BLaER1 treated with 17β-estradiol and CSF1 and Interleukin-3, amounts not matched to agents 10 nM and 100 nM (cell line): ENCODE measurements around the gene AHRR.
"Not testable (repeated sequence)": the region's sequence is repeated elsewhere in the genome, so short reads cannot be mapped to it uniquely, and the experiment has no call there.

Source experiments
- H3K27ac ChIP-seq, 11 experiments: shearing (Covaris generic); formaldehyde crosslinking; 2 replicates each; pipeline ENCODE4 v1.8.1; 2022
- H3K27me3 ChIP-seq, 11 experiments: shearing (Covaris generic); formaldehyde crosslinking; 2 replicates each; pipeline ENCODE4 v1.8.1; 2022
- H3K36me3 ChIP-seq, 11 experiments: shearing (Covaris generic); formaldehyde crosslinking; 2 replicates each; pipeline ENCODE4 v1.8.1; 2022
- H3K4me1 ChIP-seq, 10 experiments: shearing (Covaris generic); formaldehyde crosslinking; 2 replicates each; pipeline ENCODE4 v1.8.1; 2022
- H3K4me2 ChIP-seq, 11 experiments: shearing (Covaris generic); formaldehyde crosslinking; 2 replicates each; pipeline ENCODE4 v1.8.1; 2022
- H3K4me3 ChIP-seq, 10 experiments: shearing (Covaris generic); formaldehyde crosslinking; 2 replicates each; pipeline ENCODE4 v1.8.1; 2022
- H3K9ac ChIP-seq, 11 experiments: shearing (Covaris generic); formaldehyde crosslinking; 2 replicates each; pipeline ENCODE4 v1.8.1; 2022
- H3K9me3 ChIP-seq, 11 experiments: shearing (Covaris generic); formaldehyde crosslinking; replicated peaks in 1 of 11; 2 replicates each; pipeline ENCODE4 v1.8.1; 2022
- H4K20me1 ChIP-seq, 11 experiments: shearing (Covaris generic); formaldehyde crosslinking; 2 replicates each; pipeline ENCODE4 v1.8.1; 2022
- Cebpa-rat ChIP-seq, 11 experiments: shearing (Covaris generic); IDR thresholded peaks; 2 replicates each; pipeline ENCODE4 v1.8.1; 2022

The AHRR gene

GRCh38 chr5:296207-296606 is 25.3 kb upstream of the AHRR start:
- peaks cover 14 to 36% (median 27%) of the 10 kb centered on the region in 11 experiments for H3K36me3 ChIP-seq
- not testable (repeated sequence) for H3K4me3 ChIP-seq, H3K27ac ChIP-seq, H3K27me3 ChIP-seq, H3K9ac ChIP-seq
- H4K20me1 ChIP-seq: peaks cover 47 to 88% (median 67%) of the 10 kb centered on the region in 11 experiments; a peak in 21 of 22 replicates
- peak overlapping the region; percentile 54 to 76 (median 68) for H3K4me2 ChIP-seq
- H3K9me3 ChIP-seq: peaks cover 0 to 35% (median 27%) of the 10 kb centered on the region in 11 experiments; a peak in 20 of 22 replicates
- H3K4me1 ChIP-seq: peaks cover 17 to 43% (median 22%) of the 10 kb centered on the region in 10 experiments

DNA sequence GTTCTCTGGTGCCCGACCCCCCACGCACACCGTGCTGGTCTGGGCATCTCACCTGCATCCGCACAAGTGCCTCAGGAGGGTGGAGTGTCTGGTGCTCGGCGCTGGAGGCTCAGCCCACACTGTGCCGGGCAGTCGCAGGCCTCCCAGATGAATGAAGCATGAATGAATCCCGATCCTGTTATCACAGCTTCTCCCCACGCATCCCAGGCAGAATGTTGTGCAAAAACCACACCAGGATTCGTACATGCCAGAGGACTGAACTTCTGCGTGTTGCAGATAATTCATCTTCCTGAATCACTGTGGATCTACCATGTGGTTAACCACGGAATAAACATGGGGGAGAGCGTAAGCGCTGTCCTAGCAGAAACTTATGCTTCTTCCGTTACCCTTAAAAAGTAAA is 24.6 kb upstream of the AHRR start:
- not testable (repeated sequence) for H3K27ac ChIP-seq, H3K9ac ChIP-seq, H3K27me3 ChIP-seq, H3K4me3 ChIP-seq
- H3K4me2 ChIP-seq: peak overlapping the region; percentile 54 to 76 (median 68)
- peaks cover 0 to 28% (median 20%) of the 10 kb centered on the region in 11 experiments; a peak in 20 of 22 replicates for H3K9me3 ChIP-seq
- H4K20me1 ChIP-seq: peaks cover 55 to 88% (median 70%) of the 10 kb centered on the region in 11 experiments
- H3K4me1 ChIP-seq: peaks cover 17 to 42% (median 23%) of the 10 kb centered on the region in 10 experiments
- peaks cover 10 to 32% (median 20%) of the 10 kb centered on the region in 11 experiments for H3K36me3 ChIP-seq

- H3K27me3 ChIP-seq, H3K4me3 ChIP-seq, H3K27ac ChIP-seq, H3K9ac ChIP-seq: not testable (repeated sequence)
- Histone ChIP-seq H3K36me3 (peaks cover 7 to 27% (median 15%) of the 10 kb centered on the region in 11 experiments), H4K20me1 (peaks cover 59 to 88% (median 74%) of the 10 kb centered on the region in 11 experiments), H3K4me2 (peak overlapping the region; percentile 54 to 76 (median 68); a peak in 20 of 22 replicates), H3K9me3 (peaks cover 0 to 23% (median 15%) of the 10 kb centered on the region in 11 experiments; a peak in 20 of 22 replicates), H3K4me1 (peaks cover 17 to 43% (median 24%) of the 10 kb centered on the region in 10 experiments)
These were observed 24.1 kb upstream of the AHRR start for GRCh38 chr5:297448-297847.

- H3K4me3 ChIP-seq, H3K9ac ChIP-seq, H3K4me2 ChIP-seq, H3K27ac ChIP-seq, H3K27me3 ChIP-seq: not testable (repeated sequence)
- H3K4me1 ChIP-seq: peaks cover 17 to 43% (median 24%) of the 10 kb centered on the region in 10 experiments
- peaks cover 67 to 88% (median 81%) of the 10 kb centered on the region in 11 experiments for H4K20me1 ChIP-seq
- peaks cover 0 to 16% (median 8%) of the 10 kb centered on the region in 11 experiments; a peak in 18 of 22 replicates for H3K9me3 ChIP-seq
- H3K36me3 ChIP-seq: peaks cover under 1 to 19% (median 11%) of the 10 kb centered on the region in 11 experiments; a peak in 21 of 22 replicates
These were observed 23.4 kb upstream of the AHRR start for GRCh38 chr5:297991-298736.

DNA sequence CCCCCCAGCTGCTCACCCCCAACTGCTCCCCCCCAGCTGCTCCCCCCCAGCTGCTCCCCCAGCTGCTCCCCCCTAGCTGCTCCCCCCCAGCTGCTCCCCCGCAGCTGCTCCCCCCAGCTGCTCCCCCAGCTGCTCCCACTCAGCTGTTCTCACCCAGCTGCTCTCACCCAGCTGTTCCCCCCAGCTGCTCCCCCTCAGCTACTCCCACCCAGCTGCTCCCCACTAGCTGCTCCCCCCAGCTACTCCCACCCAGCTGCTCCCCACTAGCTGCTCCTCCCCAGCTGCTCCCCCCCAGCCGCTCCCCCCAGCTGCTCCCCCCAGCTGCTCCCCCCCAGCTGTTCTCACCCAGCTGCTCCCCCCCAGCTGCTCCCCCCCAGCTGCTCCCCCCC is 22.8 kb upstream of the AHRR start:
- Histone ChIP-seq H3K4me1 (peaks cover 17 to 43% (median 24%) of the 10 kb centered on the region in 10 experiments), H4K20me1 (peaks cover 72 to 93% (median 87%) of the 10 kb centered on the region in 11 experiments), H3K4me3 (no peak overlapping the region), H3K27me3 (no peaks in the 10 kb centered on the region; a peak in 1 of 22 replicates), H3K4me2 (no peak overlapping the region), H3K27ac (no peak overlapping the region), H3K9ac (no peak overlapping the region), H3K9me3 (peaks cover 0 to 14% (median 7%) of the 10 kb centered on the region in 11 experiments; a peak in 9 of 22 replicates), H3K36me3 (peaks cover 0 to 23% (median 10%) of the 10 kb centered on the region in 11 experiments; a peak in 12 of 22 replicates)
- TF ChIP-seq Cebpa-rat (IDR thresholded peaks at IDR 0.05): no peak

DNA sequence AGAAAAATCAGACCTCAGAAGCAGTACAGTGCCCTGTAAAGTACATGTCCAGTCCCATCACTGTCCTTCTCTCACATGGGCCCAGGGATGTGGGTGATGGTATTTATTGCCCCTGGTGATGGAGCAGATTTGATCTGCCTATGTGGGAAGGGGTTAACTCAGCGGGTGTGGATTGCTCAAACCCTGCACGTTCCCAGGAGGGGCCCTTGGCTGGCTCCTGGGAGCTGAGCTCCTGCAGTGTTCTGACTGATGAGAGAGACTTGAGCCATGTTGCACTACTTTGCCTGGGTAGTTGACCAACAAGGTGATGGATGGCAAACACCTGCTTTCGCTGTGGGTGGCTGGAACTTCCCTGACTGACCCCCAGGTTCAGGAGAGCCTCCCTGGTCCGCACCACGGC is 21.6 kb upstream of the AHRR start:
- H3K4me3 ChIP-seq, H3K9me3 ChIP-seq, H3K9ac ChIP-seq, H3K27ac ChIP-seq, H3K27me3 ChIP-seq: not testable (repeated sequence)
- peaks cover 0 to 16% (median 2%) of the 10 kb centered on the region in 11 experiments; a peak in 14 of 22 replicates for H3K36me3 ChIP-seq
- H3K4me1 ChIP-seq: peaks cover 17 to 43% (median 24%) of the 10 kb centered on the region in 10 experiments
- peaks cover 76 to 91% (median 83%) of the 10 kb centered on the region in 11 experiments for H4K20me1 ChIP-seq
- H3K4me2 ChIP-seq: peak overlapping the region in 6 of 11 experiments; percentile 0 to 39 (median 14); a peak in 7 of 22 replicates

- H3K4me1 ChIP-seq: peaks cover 16 to 44% (median 22%) of the 10 kb centered on the region in 10 experiments
- not testable (repeated sequence) for H3K27ac ChIP-seq
These were observed 20.7 kb upstream of the AHRR start for GRCh38 chr5:300691-301435.

GRCh38 chr5:302416-302815 is 19.1 kb upstream of the AHRR start:
- H3K9me3 ChIP-seq, H3K27me3 ChIP-seq, H3K27ac ChIP-seq, H3K4me2 ChIP-seq, H3K4me3 ChIP-seq, H3K9ac ChIP-seq: not testable (repeated sequence)
- Histone ChIP-seq H3K4me1 (peaks cover under 1 to 33% (median 9%) of the 10 kb centered on the region in 10 experiments; a peak in 18 of 20 replicates), H4K20me1 (peaks cover 84 to 91% (median 87%) of the 10 kb centered on the region in 11 experiments), H3K36me3 (peaks cover 25 to 39% (median 26%) of the 10 kb centered on the region in 11 experiments)

More at GRCh38 chr5:300691-301435, 20.7 kb upstream of the AHRR start:
- H3K9ac ChIP-seq, H3K4me3 ChIP-seq, H3K27me3 ChIP-seq, H3K9me3 ChIP-seq: not testable (repeated sequence)
- Histone ChIP-seq H3K4me2 (peak overlapping the region in 1 of 11 experiments; percentile 6; a peak in 2 of 22 replicates), H3K36me3 (peaks cover 9 to 24% (median 12%) of the 10 kb centered on the region in 11 experiments; a peak in 21 of 22 replicates), H4K20me1 (peaks cover 85 to 91% (median 87%) of the 10 kb centered on the region in 11 experiments)

DNA sequence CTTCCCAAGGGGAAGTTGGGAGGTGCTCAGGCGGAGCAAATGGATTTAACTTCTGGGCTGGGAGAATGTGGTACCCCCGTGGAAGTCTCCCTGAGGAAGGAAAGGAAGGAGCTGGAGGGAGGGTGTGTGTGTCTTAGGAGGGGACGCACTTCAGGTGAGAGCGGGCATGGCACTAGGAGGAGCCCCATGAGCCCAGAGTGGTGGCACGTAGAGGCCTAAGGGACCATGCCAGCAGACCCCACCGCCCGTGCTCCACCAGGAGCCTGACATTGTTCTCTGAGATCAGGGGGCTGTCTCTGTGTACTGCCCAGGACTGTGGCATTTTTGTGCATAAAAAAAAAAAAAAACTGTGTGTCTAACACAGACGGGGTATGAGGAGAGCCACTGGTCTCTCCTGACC is 18.5 kb upstream of the AHRR start:
- no peak overlapping the region for H3K4me3 ChIP-seq
- H4K20me1 ChIP-seq: peaks cover 84 to 91% (median 87%) of the 10 kb centered on the region in 11 experiments
- TF ChIP-seq Cebpa-rat (IDR thresholded peaks at IDR 0.05): no peak
- H3K4me1 ChIP-seq: peaks cover 2 to 36% (median 12%) of the 10 kb centered on the region in 10 experiments; a peak in 19 of 20 replicates
- H3K27ac ChIP-seq: no peak overlapping the region
- no peaks in the 10 kb centered on the region for H3K9me3 ChIP-seq
- no peaks in the 10 kb centered on the region for H3K27me3 ChIP-seq
- H3K4me2 ChIP-seq: no peak overlapping the region
- no peak overlapping the region for H3K9ac ChIP-seq
- H3K36me3 ChIP-seq: peaks cover 30 to 45% (median 31%) of the 10 kb centered on the region in 11 experiments

GRCh38 chr5:303741-304140 is 17.8 kb upstream of the AHRR start:
- not testable (repeated sequence) for H3K27me3 ChIP-seq

More at GRCh38 chr5:303741-304140, 17.8 kb upstream of the AHRR start:
- not testable (repeated sequence) for H3K9me3 ChIP-seq, H3K9ac ChIP-seq, H3K27ac ChIP-seq, H3K4me2 ChIP-seq, H3K4me3 ChIP-seq
- peaks cover 87 to 94% (median 90%) of the 10 kb centered on the region in 11 experiments for H4K20me1 ChIP-seq
- peaks cover 32 to 53% (median 36%) of the 10 kb centered on the region in 11 experiments for H3K36me3 ChIP-seq
- peaks cover 10 to 44% (median 19%) of the 10 kb centered on the region in 10 experiments for H3K4me1 ChIP-seq
